GM18498 (cell line): ENCODE data around the gene KDELR3.

Experiments
- ATAC-seq: cut with Tn5 transposase; IDR thresholded peaks from one replicate; pipeline ENCODE4 v1.9.1; 2021; ENCODE audit warnings: mild to moderate bottlenecking, moderate library complexity; ENCODE audit not compliant: unreplicated experiment

The KDELR3 gene

DNA sequence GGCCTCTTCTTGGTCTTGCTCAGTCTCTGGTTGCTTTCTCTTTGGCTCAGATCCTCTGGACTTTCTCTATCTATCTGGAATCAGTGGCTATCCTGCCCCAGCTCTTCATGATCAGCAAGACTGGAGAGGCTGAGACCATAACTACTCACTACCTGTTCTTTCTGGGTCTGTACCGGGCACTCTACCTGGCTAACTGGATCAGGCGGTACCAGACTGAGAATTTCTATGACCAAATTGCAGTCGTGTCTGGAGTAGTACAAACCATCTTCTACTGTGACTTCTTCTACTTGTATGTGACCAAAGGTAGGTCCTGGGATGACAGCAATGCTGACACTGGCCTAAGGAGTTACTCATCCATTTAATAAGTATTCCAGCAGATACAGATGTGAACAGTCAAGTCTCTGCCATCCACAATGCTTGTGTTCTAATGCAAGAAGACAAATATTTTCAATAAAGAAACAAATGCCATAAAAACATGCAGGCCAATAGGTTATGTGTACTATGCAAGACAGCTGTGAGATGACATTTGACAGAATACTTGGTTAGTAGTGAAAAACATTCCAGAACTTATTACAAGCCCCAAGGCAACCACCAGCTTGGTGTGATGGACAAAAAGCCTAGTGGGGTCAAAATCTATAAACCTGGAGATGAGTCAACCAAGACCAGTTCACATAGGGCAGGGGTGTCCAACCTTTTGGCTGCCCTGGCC, 13.4 kb downstream of the KDELR3 start:
- ATAC-seq: no peak

DNA sequence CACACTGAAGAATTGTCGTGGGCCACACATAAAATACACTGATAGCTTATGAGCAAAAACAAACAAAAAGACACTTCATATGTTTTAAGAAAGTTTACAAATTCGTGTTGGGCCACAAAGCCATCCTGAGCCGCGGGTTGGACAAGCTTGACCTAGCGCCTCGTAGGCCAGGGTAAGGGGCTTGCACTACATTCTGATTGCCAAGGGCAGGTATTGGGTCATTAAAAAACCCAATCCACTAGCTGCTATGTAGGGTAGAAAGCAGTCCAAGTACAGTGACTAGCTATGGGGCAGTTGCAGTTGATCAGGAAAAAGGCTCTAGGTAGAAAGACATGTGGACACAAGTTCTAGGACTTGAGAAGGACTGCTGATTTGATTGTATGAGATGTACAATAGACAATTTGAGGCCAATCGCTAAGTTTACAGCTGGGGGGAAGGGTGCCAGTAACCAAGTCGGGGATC, 14.0 kb downstream of the KDELR3 start:
- no peak for ATAC-seq

DNA sequence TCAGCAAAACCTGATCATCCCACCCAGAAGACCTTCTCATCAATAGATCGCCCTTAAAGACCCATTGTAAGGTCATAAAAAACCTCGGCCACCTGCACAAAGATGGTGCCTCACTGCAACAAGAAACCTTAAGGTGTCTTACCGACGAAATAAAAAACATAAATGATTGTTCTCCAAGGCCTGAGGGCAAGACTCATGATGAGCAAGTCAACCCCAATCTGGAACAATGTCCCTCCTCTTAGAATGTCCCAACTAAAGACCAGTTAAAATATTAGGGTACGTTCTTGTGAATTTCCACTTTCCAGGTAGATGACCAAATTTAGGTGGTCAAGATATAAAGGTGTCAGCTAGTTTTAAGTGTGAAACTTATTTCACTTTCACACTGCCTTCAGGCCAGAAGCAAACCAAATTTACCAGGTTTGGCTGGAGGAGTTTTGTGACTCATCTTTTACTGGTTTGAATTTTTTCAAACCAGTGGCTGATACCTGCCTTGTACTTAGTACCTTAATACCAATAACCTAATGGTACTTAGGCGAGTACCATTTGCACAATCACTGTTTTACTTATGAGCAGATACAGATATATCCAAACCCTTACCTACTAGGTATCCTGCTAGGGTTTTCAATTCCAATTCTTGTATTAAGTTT, 14.9 kb downstream of the KDELR3 start:
- ATAC-seq: no peak

GRCh38 chr22:38484244-38484643, 16.3 kb downstream of the KDELR3 start:
- no peak for ATAC-seq

DNA sequence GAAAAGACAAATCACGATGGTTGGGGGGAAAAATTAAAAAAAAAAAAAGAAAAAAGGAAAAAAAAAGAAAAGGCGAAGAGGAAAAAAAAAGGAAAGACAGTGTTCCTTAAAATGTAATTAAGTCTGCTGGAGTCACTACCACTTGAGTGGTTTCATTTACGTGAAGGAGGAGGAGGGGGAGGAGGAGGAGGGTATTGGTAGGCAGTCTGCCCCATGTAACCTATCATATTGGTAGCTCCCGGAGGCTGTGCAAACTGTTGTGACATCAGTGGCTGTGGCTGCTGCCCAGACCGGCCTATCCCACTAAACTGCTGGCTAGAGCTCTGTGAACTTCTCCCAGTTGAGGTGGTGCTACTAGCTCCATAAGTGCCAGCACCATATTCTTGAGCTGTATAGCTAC, 17.9 kb downstream of the KDELR3 start:
- no peak for ATAC-seq

GRCh38 chr22:38487946-38488345, 20.1 kb downstream of the KDELR3 start:
- ATAC-seq: no peak

DNA sequence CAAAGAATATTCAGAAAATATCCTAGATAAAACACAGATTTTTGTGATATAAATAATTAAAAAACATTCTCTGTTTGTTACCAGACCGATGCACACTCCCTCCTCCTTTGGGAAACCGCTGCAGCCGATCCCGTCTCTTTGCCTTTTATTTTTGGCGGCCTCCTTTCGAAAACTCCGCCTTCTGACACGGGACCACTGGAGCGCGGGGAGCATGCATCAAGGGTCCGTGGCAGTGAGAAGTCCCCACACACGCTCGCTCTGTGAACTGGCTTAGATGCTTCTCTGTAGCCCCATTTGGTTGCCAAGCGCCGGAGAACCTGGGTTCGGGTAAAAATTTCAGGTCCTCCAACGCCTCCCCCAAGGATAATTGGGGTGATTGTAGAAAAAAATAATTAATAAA, 21.2 kb downstream of the KDELR3 start:
- no peak for ATAC-seq

- no peak for ATAC-seq
Observed at GRCh38 chr22:38489561-38490145, 21.8 kb downstream of the KDELR3 start.

- ATAC-seq: no peak
Observed at GRCh38 chr22:38490475-38490874, 22.6 kb downstream of the KDELR3 start.

DNA sequence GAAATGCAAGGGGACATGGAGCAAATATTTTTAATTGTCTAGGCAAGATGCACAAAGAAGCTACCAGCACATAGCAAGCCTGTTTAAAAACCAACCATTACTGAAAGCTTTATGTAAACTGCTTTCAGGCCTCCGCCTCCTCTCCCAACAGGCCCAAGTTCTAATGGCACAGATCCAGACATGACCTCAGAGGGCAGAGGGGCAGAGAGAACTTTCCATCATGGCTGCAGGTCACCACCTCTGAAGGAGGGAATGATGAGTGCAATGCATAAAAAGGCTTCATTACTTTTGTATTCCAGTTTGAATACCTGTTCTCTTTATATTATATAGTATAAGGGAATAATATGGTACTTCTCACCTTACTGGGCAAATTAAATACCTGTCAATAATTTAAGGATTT, 23.0 kb downstream of the KDELR3 start:
- no peak for ATAC-seq

DNA sequence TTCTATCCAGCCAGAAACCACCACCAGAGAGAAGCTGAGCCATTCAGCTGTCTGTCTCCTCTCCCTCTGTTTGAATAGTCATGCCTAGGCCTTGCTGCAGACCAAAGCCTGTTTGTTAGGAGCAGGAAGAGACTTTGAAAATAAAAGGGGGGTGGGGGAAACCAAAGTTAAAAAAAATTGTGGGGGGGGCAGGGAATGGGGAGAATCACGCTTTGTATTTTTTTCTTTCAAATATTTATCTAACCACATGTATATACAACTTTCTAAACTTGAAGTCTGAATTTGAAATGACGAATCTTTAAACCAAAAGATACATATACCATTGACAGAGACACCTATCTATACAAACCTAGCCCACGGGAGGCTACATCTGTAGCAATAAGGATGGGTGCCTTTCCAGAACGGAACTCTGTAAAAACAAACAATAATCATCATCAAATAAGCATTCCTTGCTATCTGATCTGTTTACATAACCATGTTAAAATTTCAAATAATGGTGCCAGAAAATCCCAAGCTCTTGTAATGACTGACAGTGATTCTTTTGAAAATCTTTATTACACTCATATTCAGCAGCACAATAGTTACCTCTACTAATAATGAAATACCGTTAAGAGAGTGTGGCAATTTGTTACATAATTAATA, 23.9 kb downstream of the KDELR3 start:
- no peak for ATAC-seq

- no peak for ATAC-seq
Observed at GRCh38 chr22:38494498-38494897, 26.6 kb downstream of the KDELR3 start.

DNA sequence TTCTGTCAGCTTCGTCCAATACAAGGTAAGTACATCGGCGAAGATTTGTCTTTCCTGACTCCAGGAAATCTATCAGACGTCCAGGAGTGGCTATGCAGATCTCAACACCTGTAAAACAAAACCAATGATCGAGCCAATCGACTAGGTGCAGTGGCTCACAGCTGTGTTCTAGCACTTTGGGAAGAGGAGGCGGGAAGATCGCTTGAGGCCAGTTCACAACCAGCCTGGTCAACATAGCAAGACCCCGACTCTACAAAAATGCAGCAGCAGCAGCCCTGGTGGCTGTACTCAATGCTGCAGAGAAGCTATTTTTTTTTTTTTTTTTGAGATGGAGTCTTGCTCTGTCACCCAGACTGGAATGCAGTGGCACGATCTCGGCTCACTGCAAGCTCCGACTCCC, 27.0 kb downstream of the KDELR3 start:
- no peak for ATAC-seq

DNA sequence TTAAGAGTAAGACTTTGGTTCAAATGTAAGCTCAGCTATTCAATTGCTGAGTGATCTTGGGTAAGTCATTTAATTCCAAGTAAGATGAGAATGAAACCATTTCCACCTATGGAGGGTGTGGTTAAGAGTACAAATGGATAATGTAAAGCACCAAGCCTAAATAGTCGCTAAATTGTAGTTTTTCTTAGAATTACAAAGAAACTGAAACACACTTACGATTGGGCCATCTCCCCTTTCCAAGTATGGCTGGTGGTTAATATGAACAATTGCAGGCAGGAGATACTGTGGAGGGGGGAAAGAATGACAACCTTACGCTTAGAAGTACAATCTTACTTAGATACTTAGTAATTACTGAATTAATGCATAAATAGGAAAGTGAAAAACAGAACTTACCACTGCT, 30.0 kb downstream of the KDELR3 start:
- ATAC-seq: no peak

DNA sequence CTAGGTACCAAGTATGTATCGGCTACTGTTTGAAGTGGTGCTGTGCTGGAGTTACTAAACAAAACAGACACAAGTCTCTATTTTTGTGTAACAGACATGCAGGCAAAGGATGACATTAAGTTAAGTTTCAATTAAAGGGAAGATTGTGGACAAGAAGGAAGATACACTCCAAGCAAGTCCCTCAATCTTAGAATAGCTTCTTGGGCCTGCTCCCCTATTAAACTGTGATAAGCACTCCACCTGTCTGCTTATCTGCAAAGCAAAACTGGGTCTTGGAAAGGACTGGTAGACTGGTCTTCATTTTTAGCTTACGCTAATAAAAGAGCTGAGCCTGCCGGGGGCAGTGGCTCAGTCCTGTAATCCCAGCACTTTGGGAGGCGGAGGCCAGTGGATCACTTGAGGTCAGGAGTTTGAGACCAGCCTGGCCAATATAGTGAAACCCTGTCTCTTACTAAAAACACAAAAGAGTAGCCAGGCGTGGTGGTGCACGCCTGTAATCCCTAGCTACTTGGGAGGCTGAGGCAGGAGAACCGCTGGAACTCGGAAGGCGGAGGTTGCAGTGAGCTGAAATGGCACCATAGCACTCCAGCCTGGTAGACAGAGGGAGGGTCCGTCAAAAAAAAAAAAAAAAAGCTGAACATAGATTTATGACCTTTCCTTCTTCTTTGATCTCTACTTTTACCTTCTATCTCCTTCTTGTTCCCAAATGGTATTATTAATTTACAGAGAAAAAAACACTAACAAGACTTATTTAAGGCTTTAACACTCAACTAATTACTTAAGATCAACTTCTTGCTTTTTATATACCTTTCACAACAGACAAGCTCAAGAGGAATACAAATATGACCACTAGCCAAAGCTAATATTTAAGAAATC, 34.1 kb downstream of the KDELR3 start:
- no peak for ATAC-seq

- no peak for ATAC-seq
Observed at GRCh38 chr22:38503021-38503420, 35.1 kb downstream of the KDELR3 start.

GRCh38 chr22:38504731-38505540, 37.0 kb downstream of the KDELR3 start:
- ATAC-seq: no peak

DNA sequence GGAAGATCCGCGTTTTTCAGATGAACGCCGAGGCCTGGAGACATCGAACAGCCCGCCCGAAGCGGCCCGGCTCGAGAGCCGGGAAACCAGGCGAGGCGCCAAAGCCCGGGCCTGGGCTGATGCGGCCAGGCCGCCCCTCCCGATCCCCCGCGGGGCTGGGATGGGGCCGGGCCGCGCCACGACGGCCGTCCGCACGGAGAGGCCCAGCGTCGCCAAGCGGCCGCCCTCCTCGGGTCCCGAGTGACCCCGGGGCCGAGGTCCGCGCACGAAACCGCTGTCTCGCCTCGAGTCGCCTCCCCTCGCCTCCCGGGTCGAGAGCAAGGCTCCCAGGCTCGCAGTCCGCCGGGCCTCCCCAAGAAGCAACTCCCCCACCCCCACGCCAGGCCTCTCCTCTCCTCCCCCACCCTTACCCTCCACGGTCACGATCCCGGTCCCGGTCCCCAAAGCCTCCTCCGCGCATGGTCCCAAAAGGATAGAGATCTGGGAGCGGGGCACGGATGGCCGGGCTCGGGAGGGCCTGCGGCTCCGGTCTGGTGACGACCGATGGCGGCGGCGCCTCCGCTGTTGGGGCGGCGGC, 37.7 kb downstream of the KDELR3 start:
- ATAC-seq: peak; percentile 31

GRCh38 chr22:38506118-38506962, 38.4 kb downstream of the KDELR3 start, which contains the start of gene DDX17:
Gene DDX17 (minus strand): TSS chr22:38506311.
- ATAC-seq: peak; percentile 81
